K562 (cell line): Measurements from ENCODE around the gene NUP35. TPM values are rescaled to one million over a fixed set of nuclear protein-coding genes. Genes with fewer than 3 reads are reported as not detected.
A peak's percentile ranks its signal among the peaks of the same experiment; 100 is the strongest.

Source experiments
- ARID2 ChIP-seq: fragments of 450-650 bp; IDR thresholded peaks from 2 replicates; pipeline ENCODE4 v1.6.1; 2017; ENCODE audit warnings: antibody characterized with exemption, mild to moderate bottlenecking
- DNMT1 ChIP-seq: fragments of 450-650 bp; IDR thresholded peaks from 2 replicates; pipeline ENCODE4 v1.6.1; 2016; ENCODE audit warnings: antibody characterized with exemption, mild to moderate bottlenecking
- DPF2 ChIP-seq: fragments of 450-650 bp; IDR thresholded peaks from 2 replicates; pipeline ENCODE4 v1.6.1; 2016
- ERF ChIP-seq: fragments of 450-650 bp; formaldehyde crosslinking; IDR thresholded peaks from 2 replicates; pipeline ENCODE4 v1.4.0; 2020; ENCODE audit warnings: mild to moderate bottlenecking, mixed read lengths
- ESRRB ChIP-seq: fragments of 250-450 bp; sonication (Bioruptor Pico); IDR thresholded peaks from 2 replicates; pipeline ENCODE4 v1.5.0; 2020; ENCODE audit warnings: mild to moderate bottlenecking, moderate library complexity, borderline replicate concordance
- ETV1 ChIP-seq: fragments of 450-650 bp; conservative IDR thresholded peaks from 2 replicates; pipeline ENCODE4 v1.6.1; 2016; ENCODE audit warnings: missing genetic modification characterization, control low read depth, low read depth, missing compliant biosample characterization
- HDGF ChIP-seq: fragments of 450-650 bp; IDR thresholded peaks from 2 replicates; pipeline ENCODE4 v1.6.1; 2016
- HNRNPH1 ChIP-seq: fragments of 200-400 bp; formaldehyde crosslinking; optimal IDR thresholded peaks from 2 replicates; pipeline ENCODE3; 2017; ENCODE audit warnings: low read depth, mild to moderate bottlenecking, low read length, moderate library complexity
- HOMEZ ChIP-seq: fragments of 250-450 bp; sonication (Bioruptor Pico); IDR thresholded peaks from 2 replicates; pipeline ENCODE4 v1.4.0; 2020; ENCODE audit warnings: mild to moderate bottlenecking, moderate library complexity
- JUND ChIP-seq, 2 experiments: IDR thresholded peaks; 2 replicates in 1 of 2; 3 replicates in 1 of 2; pipeline ENCODE4 v1.6.1; 2011; ENCODE audit warnings: borderline replicate concordance in 2 of 2, low read depth in 2 of 2, low read length in 2 of 2, improper control_type of control experiment in 1 of 2, missing biosample characterization in 1 of 2, missing genetic modification characterization in 1 of 2, missing genetic modification reagents in 1 of 2
- KLF13 ChIP-seq: fragments of 450-650 bp; IDR thresholded peaks from 2 replicates; pipeline ENCODE4 v1.6.1; 2016; ENCODE audit warnings: missing genetic modification characterization, low read depth, mild to moderate bottlenecking, missing compliant biosample characterization, moderate library complexity, borderline replicate concordance
- LARP7 ChIP-seq: fragments of 450-650 bp; IDR thresholded peaks from 2 replicates; pipeline ENCODE4 v1.6.1; 2016
- MTA2 ChIP-seq: fragments of 450-650 bp; IDR thresholded peaks from 2 replicates; pipeline ENCODE4 v1.6.1; 2016; ENCODE audit warnings: low read depth
- NFATC3 ChIP-seq: fragments of 450-650 bp; IDR thresholded peaks from 2 replicates; pipeline ENCODE4 v1.6.1; 2017; ENCODE audit warnings: mild to moderate bottlenecking
- NR2C2 ChIP-seq, 2 experiments: fragments of 200-800 bp in 1 of 2; sonication (Bioruptor generic) in 1 of 2; sonication (generic) in 1 of 2; formaldehyde crosslinking in 1 of 2; IDR thresholded peaks; 2 replicates each; pipeline versions ENCODE4 v1.6.1 to v1.8.0; 2016 to 2022; ENCODE audit warnings: mild to moderate bottlenecking in 1 of 2, missing compliant biosample characterization in 1 of 2, missing genetic modification characterization in 1 of 2, missing genetic modification reagents in 1 of 2
- PRMT5 ChIP-seq: sonication (generic); formaldehyde crosslinking; IDR thresholded peaks from 2 replicates; pipeline ENCODE4 v1.5.0; 2020; ENCODE audit warnings: missing genetic modification reagents
- RFX1 ChIP-seq: fragments of 450-650 bp; IDR thresholded peaks from 2 replicates; pipeline ENCODE4 v1.6.1; 2016; ENCODE audit warnings: mild to moderate bottlenecking, moderate library complexity
- SNAPC5 ChIP-seq: fragments of 250-450 bp; sonication (Bioruptor Pico); IDR thresholded peaks from 2 replicates; pipeline ENCODE4 v1.8.0; 2021; ENCODE audit warnings: moderate library complexity, mild to moderate bottlenecking, inconsistent platforms
- XRCC3 ChIP-seq: fragments of 450-650 bp; IDR thresholded peaks from 2 replicates; pipeline ENCODE4 v1.6.1; 2017; ENCODE audit warnings: mild to moderate bottlenecking, moderate library complexity
- ZBTB2 ChIP-seq: fragments of 450-650 bp; IDR thresholded peaks from 2 replicates; pipeline ENCODE4 v1.6.1; 2016; ENCODE audit warnings: antibody characterized with exemption
- ZBTB43 ChIP-seq: sonication (generic); formaldehyde crosslinking; IDR thresholded peaks from 2 replicates; pipeline ENCODE4 v1.8.0; 2023; ENCODE audit warnings: mild to moderate bottlenecking, missing genetic modification reagents
- ZEB2 ChIP-seq: fragments of 450-650 bp; IDR thresholded peaks from 2 replicates; pipeline ENCODE4 v1.6.1; 2016
- ZNF124 ChIP-seq: sonication (generic); formaldehyde crosslinking; IDR thresholded peaks from 2 replicates; pipeline ENCODE4 v1.8.1; 2022; ENCODE audit warnings: missing genetic modification reagents
- polyA plus RNA-seq, 8 experiments: library from polyadenylated mRNA; depleted of rRNA in 4 of 8; stranded (reverse) in 5 of 8; unstranded in 3 of 8; fragments of >200 nt; fragmentation: Nextera tagmentation in 2 of 8; fragmentation: Illumina TruSeq in 1 of 8; extraction: Ambion mirVana in 2 of 8; extraction: Trizol in 1 of 8; gene quantifications; 2 replicates each; pipeline versions ENCODE4 v1.2.1 to v1.2.3, GENCODE V29; 2011 to 2014; ENCODE audit warnings: inconsistent platforms in 1 of 8, missing spikeins in 1 of 8
- total RNA-seq, 7 experiments: library from RNA; depleted of rRNA in 6 of 7; stranded (reverse); fragments of >200 nt in 6 of 7; fragmentation: Illumina TruSeq in 2 of 7; extraction: Trizol in 2 of 7; gene quantifications; 2 replicates each; pipeline versions ENCODE4 v1.2.1 to v1.2.3, GENCODE V29; 2011 to 2021; ENCODE audit warnings: low replicate concordance in 1 of 7
- TF ChIP-seq, protein P1 (sequence below), 2 experiments: fragments of 450-650 bp; IDR thresholded peaks; 2 replicates each; pipeline ENCODE4 v1.6.1; 2016
- TF ChIP-seq, protein P2 (sequence below): fragments of 250-450 bp; sonication (Bioruptor Pico); IDR thresholded peaks from 2 replicates; pipeline ENCODE4 v1.8.0; 2021; ENCODE audit warnings: borderline replicate concordance, mild to moderate bottlenecking, moderate library complexity; ENCODE audit not compliant: poor library complexity, severe bottlenecking

The NUP35 gene
- total and polyA plus RNA-seq, 9 of the 15 experiments (the other 6 are each of a cell fraction or from before 2014, with no cell fraction given), result 24.5 to 78.2 (median 51.1) TPM

DNA sequence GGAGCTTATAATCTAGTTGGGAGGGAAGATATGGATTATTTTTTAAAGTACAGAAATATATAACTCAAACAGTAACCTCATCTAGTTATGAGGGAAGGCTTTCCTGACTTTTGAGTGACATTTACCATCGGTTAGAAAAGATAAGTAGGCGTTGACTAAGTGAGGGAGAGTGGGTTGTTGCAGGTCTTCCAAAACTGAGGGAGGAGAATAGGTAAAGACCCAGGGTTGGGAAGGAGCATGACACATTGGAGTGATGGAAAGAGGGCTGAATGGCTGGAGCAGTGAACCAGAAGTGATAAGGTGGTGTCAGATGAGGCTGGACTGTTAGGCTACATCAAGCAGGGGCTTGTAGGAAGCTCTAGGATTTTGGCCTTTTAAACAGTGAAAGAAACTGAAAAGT, 10.6 kb upstream of the NUP35 start (continued):
- TF ChIP-seq NFATC3 (no peak), ESRRB (CRISPR knock-in tag) (no peak), ETV1 (tag) (no peak), KLF13 (tag) (no peak), ARID2 (no peak), HNRNPH1 (no peak), RFX1 (no peak), ZBTB2 (no peak), XRCC3 (no peak), SNAPC5 (CRISPR knock-in tag) (no peak), ZBTB43 (CRISPR knock-in tag) (no peak), MTA2 (no peak), PRMT5 (CRISPR knock-in tag) (no peak), LARP7 (no peak), ZEB2 (peak; percentile 59; the same call in 1 of the 2 replicates), ERF (CRISPR knock-in tag) (no peak), HDGF (no peak), JUND (IDR thresholded peaks at IDR 0.05; ENCODE audit: borderline replicate concordance, low read depth, low read length) (peak; percentile 11; the same call in 1 of the 2 replicates), JUND (tag; IDR thresholded peaks at IDR 0.05; ENCODE audit: borderline replicate concordance, low read depth, low read length) (no peak), NR2C2 (CRISPR knock-in tag; IDR thresholded peaks at IDR 0.05) (no peak), NR2C2 (tag; IDR thresholded peaks at IDR 0.05) (no peak), HOMEZ (CRISPR knock-in tag) (no peak), ZNF124 (no peak), DPF2 (peak; percentile 49; the same call in 1 of the 2 replicates), DNMT1 (no peak)
- TF ChIP-seq, protein P1, sequence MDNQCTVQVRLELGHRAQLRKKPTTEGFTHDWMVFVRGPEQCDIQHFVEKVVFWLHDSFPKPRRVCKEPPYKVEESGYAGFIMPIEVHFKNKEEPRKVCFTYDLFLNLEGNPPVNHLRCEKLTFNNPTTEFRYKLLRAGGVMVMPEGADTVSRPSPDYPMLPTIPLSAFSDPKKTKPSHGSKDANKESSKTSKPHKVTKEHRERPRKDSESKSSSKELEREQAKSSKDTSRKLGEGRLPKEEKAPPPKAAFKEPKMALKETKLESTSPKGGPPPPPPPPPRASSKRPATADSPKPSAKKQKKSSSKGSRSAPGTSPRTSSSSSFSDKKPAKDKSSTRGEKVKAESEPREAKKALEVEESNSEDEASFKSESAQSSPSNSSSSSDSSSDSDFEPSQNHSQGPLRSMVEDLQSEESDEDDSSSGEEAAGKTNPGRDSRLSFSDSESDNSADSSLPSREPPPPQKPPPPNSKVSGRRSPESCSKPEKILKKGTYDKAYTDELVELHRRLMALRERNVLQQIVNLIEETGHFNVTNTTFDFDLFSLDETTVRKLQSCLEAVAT (IDR thresholded peaks at IDR 0.05), result no peak
- TF ChIP-seq, protein P2, sequence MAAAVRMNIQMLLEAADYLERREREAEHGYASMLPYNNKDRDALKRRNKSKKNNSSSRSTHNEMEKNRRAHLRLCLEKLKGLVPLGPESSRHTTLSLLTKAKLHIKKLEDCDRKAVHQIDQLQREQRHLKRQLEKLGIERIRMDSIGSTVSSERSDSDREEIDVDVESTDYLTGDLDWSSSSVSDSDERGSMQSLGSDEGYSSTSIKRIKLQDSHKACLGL (CRISPR knock-in tag), result no peak
